HCT116 (cell line): ENCODE measurements around the gene SHISA6. TPM values are rescaled to one million over a fixed set of nuclear protein-coding genes. Genes with fewer than 3 reads are reported as not detected.

Experiments used
- ATAC-seq: fragments of 200-7000 bp; cut with Tn5 transposase; 2 replicates; pipeline ENCODE4 v1.9.1; 2020; ENCODE audit warnings: mild to moderate bottlenecking, moderate library complexity
- BruUV-seq: library from RNA; stranded (reverse); fragments of 400-500 nt; replicated peaks from 2 replicates; lab custom pipeline; 2021; lab: Mats Ljungman, UMichigan
- CTCF ChIA-PET: fragments of 300-600 bp; sonication (Branson Sonifier 250); formaldehyde crosslinking; loops from one replicate; lab custom pipeline; 2021; ENCODE audit warnings: antibody characterized with exemption; lab: Charles Lee
- POLR2A ChIA-PET: fragments of 300-600, 350-600 bp; sonication (Branson Sonifier 250); formaldehyde crosslinking; loops from one replicate; lab custom pipeline; 2021; ENCODE audit warnings: antibody characterized with exemption; lab: Charles Lee
- RAD21 ChIA-PET, 2 experiments: fragments of 300-600 bp; sonication (Branson Sonifier 250); formaldehyde crosslinking; loops; one replicate each; lab custom pipeline; 2023; ENCODE audit warnings: low total read pairs in 2 of 2; ENCODE audit not compliant: uncharacterized antibody in 2 of 2, unreplicated experiment in 2 of 2, low non-redundant PET in 1 of 2; lab: Charles Lee
- DNase-seq: peaks from one replicate; pipeline ENCODE4 v3.0.0-alpha.2; 2010; ENCODE audit warnings: low read depth, low spot score
- H2AFZ ChIP-seq: fragments of 200-600 bp; shearing (Covaris generic), sonication (generic); 2 replicates; pipeline ENCODE4 v1.6.1; 2017; ENCODE audit warnings: low read depth, mixed run types, mixed read lengths, antibody characterized with exemption, low read length; ENCODE audit not compliant: poor library complexity, severe bottlenecking
- H3K27ac ChIP-seq: 2 replicates; pipeline ENCODE4 v1.5.1; 2012; ENCODE audit warnings: low read depth, low read length
- H3K27me3 ChIP-seq: fragments of 200-600 bp; sonication (generic); 2 replicates; pipeline ENCODE4 v1.6.1; 2016; ENCODE audit warnings: mixed run types, low read length, mixed read lengths; ENCODE audit not compliant: insufficient read depth
- H3K36me3 ChIP-seq, 2 experiments: fragments of 200-500 bp in 1 of 2; fragments of 200-600 bp in 1 of 2; sonication (Bioruptor generic) in 1 of 2; sonication (generic) in 1 of 2; 2 replicates each; pipeline versions ENCODE4 v1.5.1 to v1.6.1; 2014 to 2016; ENCODE audit warnings: low read length in 2 of 2, inconsistent platforms in 1 of 2, mixed read lengths in 1 of 2, mixed run types in 1 of 2; ENCODE audit not compliant: insufficient read depth in 2 of 2, control insufficient read depth in 1 of 2
- H3K4me1 ChIP-seq, 2 experiments: fragments of 200-600 bp in 1 of 2; sonication (generic) in 1 of 2; 2 replicates each; pipeline versions ENCODE4 v1.5.1 to v1.6.1; 2012 to 2017; ENCODE audit warnings: low read length in 2 of 2, inconsistent platforms in 1 of 2, mild to moderate bottlenecking in 1 of 2, mixed read lengths in 1 of 2, mixed run types in 1 of 2, moderate library complexity in 1 of 2; ENCODE audit not compliant: insufficient read depth in 2 of 2, control insufficient read depth in 1 of 2
- H3K4me2 ChIP-seq: fragments of 200-600 bp; sonication (generic); 2 replicates; pipeline ENCODE4 v1.6.1; 2017; ENCODE audit warnings: mixed run types, low read length, mixed read lengths
- H3K4me3 ChIP-seq, 2 experiments: fragments of 200-600 bp in 1 of 2; sonication (generic) in 1 of 2; replicated peaks in 1 of 2; 2 replicates each; pipeline ENCODE4 v1.5.1; 2011 to 2016; ENCODE audit warnings: low read length in 2 of 2, control low read depth in 1 of 2, low read depth in 1 of 2, mild to moderate bottlenecking in 1 of 2, mixed read lengths in 1 of 2, mixed run types in 1 of 2
- H3K79me2 ChIP-seq: fragments of 200-600 bp; sonication (generic); 2 replicates; pipeline ENCODE4 v1.6.1; 2017; ENCODE audit warnings: mild to moderate bottlenecking, mixed run types, low read length, moderate library complexity, mixed read lengths; ENCODE audit not compliant: insufficient read depth
- H3K9ac ChIP-seq: fragments of 200-600 bp; sonication (generic); 2 replicates; pipeline ENCODE4 v1.6.1; 2016; ENCODE audit warnings: low read length, mixed read lengths
- H3K9me2 ChIP-seq: fragments of 200-600 bp; sonication (generic), shearing (Covaris generic); 2 replicates; pipeline ENCODE4 v1.6.1; 2017; ENCODE audit warnings: mixed run types, mild to moderate bottlenecking, moderate library complexity; ENCODE audit not compliant: insufficient read depth
- H3K9me3 ChIP-seq, 2 experiments: fragments of 200-500 bp in 1 of 2; fragments of 200-600 bp in 1 of 2; sonication (Bioruptor generic) in 1 of 2; sonication (generic) in 1 of 2; 2 replicates each; pipeline ENCODE4 v1.6.1; 2014 to 2017; ENCODE audit warnings: low read length in 2 of 2, mixed read lengths in 2 of 2, inconsistent platforms in 1 of 2, low read depth in 1 of 2, mild to moderate bottlenecking in 1 of 2, mixed run types in 1 of 2, moderate library complexity in 1 of 2; ENCODE audit not compliant: control insufficient read depth in 1 of 2, insufficient read depth in 1 of 2
- H4K20me1 ChIP-seq: fragments of 200-600 bp; sonication (generic), shearing (Covaris generic); 2 replicates; pipeline ENCODE4 v1.6.1; 2017; ENCODE audit warnings: mixed run types, mild to moderate bottlenecking, moderate library complexity; ENCODE audit not compliant: insufficient read depth
- ATF3 ChIP-seq: IDR thresholded peaks from 2 replicates; pipeline ENCODE4 v1.6.1; 2012
- CEBPB ChIP-seq: IDR thresholded peaks from 2 replicates; pipeline ENCODE4 v1.6.1; 2012; ENCODE audit warnings: low read depth
- EGR1 ChIP-seq: IDR thresholded peaks from 2 replicates; pipeline ENCODE4 v1.6.1; 2012; ENCODE audit warnings: low read depth
- EZH2 ChIP-seq: fragments of 200-600 bp; sonication (generic); IDR thresholded peaks from 2 replicates; pipeline ENCODE4 v1.6.1; 2017; ENCODE audit warnings: antibody characterized with exemption, mixed run types
- EZH2phosphoT487 ChIP-seq: fragments of 200-600 bp; IDR thresholded peaks from 2 replicates; pipeline ENCODE4 v1.6.1; 2018; ENCODE audit warnings: antibody characterized with exemption, borderline replicate concordance
- FOSL1 ChIP-seq: IDR thresholded peaks from 2 replicates; pipeline ENCODE4 v1.6.1; 2012; ENCODE audit warnings: low read depth
- JUND ChIP-seq: IDR thresholded peaks from 2 replicates; pipeline ENCODE4 v1.6.1; 2012
- POLR2A ChIP-seq: IDR thresholded peaks from 2 replicates; pipeline ENCODE4 v1.7.0; 2011; ENCODE audit warnings: borderline replicate concordance; ENCODE audit not compliant: insufficient read depth, insufficient read length; ENCODE audit errors: extremely low read depth
- RAD21 ChIP-seq: IDR thresholded peaks from 2 replicates; pipeline ENCODE4 v1.6.1; 2012; ENCODE audit warnings: low read depth, mild to moderate bottlenecking
- REST ChIP-seq: IDR thresholded peaks from 2 replicates; pipeline ENCODE4 v1.6.1; 2012; ENCODE audit warnings: low read depth
- SIN3A ChIP-seq: IDR thresholded peaks from 2 replicates; pipeline ENCODE4 v1.6.1; 2012; ENCODE audit warnings: low read depth
- SP1 ChIP-seq: IDR thresholded peaks from 2 replicates; pipeline ENCODE4 v1.6.1; 2012; ENCODE audit warnings: low read depth
- SRF ChIP-seq: IDR thresholded peaks from 2 replicates; pipeline ENCODE4 v1.6.1; 2012; ENCODE audit warnings: low read depth
- TCF7L2 ChIP-seq: IDR thresholded peaks from 2 replicates; pipeline ENCODE4 v1.7.0; 2011; ENCODE audit warnings: borderline replicate concordance, inconsistent platforms; ENCODE audit not compliant: insufficient read depth, insufficient read length; ENCODE audit errors: extremely low read depth
- YY1 ChIP-seq: IDR thresholded peaks from 2 replicates; pipeline ENCODE4 v1.6.1; 2011; ENCODE audit warnings: low read length, low read depth, moderate library complexity, mild to moderate bottlenecking; ENCODE audit not compliant: insufficient replicate concordance; ENCODE audit errors: extremely low read depth
- ZNF274 ChIP-seq: fragments of 200-500 bp; sonication (Bioruptor generic); IDR thresholded peaks from 2 replicates; pipeline ENCODE4 v1.6.1; 2014; ENCODE audit warnings: mild to moderate bottlenecking, low read depth, low read length, inconsistent platforms
- intact Hi-C: fragments of 100-400 bp; cut with micrococcal nuclease; formaldehyde crosslinking; loops from 2 replicates; pipeline ENCODE4 v1.10.0; 2022
- total RNA-seq: library from RNA; stranded (reverse); gene quantifications from one replicate; pipeline ENCODE4 v1.2.1, GENCODE V29; 2021; ENCODE audit not compliant: unreplicated experiment

SHISA6 gene
- total RNA-seq, 1 experiment from 2014 or later = not detected

- no peak overlapping the region for H3K27ac ChIP-seq
- H2AFZ ChIP-seq = no peak overlapping the region
- H3K9ac ChIP-seq = no peak overlapping the region
- TF ChIP-seq ATF3 = no peak
- TF ChIP-seq SRF = no peak
- no peak for TF ChIP-seq SIN3A
- TF ChIP-seq RAD21 = no peak
- no peak for TF ChIP-seq REST
- no peak for TF ChIP-seq YY1
- TF ChIP-seq EGR1 = no peak
- TF ChIP-seq ZNF274 = no peak
- no peak for TF ChIP-seq EZH2phosphoT487
- no peak for TF ChIP-seq JUND
- TF ChIP-seq EZH2 = no peak
- TF ChIP-seq TCF7L2 = no peak
- no peak for TF ChIP-seq CEBPB
- TF ChIP-seq SP1 = no peak
- TF ChIP-seq FOSL1 = no peak
- TF ChIP-seq POLR2A = no peak
- BruUV-seq = no TSS peak
- RAD21 ChIA-PET = no interaction called here
- no peaks in the 10 kb centered on the region for H3K36me3 ChIP-seq
- H3K4me1 ChIP-seq = no peaks in the 10 kb centered on the region
- H3K4me2 ChIP-seq = no peak overlapping the region
- POLR2A ChIA-PET = no interaction called here
- H3K4me3 ChIP-seq = no peak overlapping the region
- intact Hi-C loops = no loop called here
- H3K79me2 ChIP-seq = no peaks in the 10 kb centered on the region
- ATAC-seq (no peak), DNase-seq (no peak)
- H3K27me3 ChIP-seq = no peaks in the 10 kb centered on the region
- H4K20me1 ChIP-seq = no peaks in the 10 kb centered on the region
- CTCF ChIA-PET = no interaction called here
- peaks cover 0 to 17% of the 10 kb centered on the region in 2 experiments; a peak in 2 of 4 replicates for H3K9me3 ChIP-seq
- H3K9me2 ChIP-seq = no peaks in the 10 kb centered on the region
Measured at GRCh38 chr17:11319894-11320293, 78.9 kb downstream of the SHISA6 start.
